NCI-H2196 (cell line): Measurements from ENCODE around the gene EPHX1.
A peak's percentile ranks its signal among the peaks of the same experiment; 100 is the strongest.

Source experiments
- DNase-seq: peaks from one replicate; lab custom pipeline; 2025; ENCODE audit not compliant: unreplicated experiment; lab: John Stamatoyannopoulos, UW

The EPHX1 gene

DNA sequence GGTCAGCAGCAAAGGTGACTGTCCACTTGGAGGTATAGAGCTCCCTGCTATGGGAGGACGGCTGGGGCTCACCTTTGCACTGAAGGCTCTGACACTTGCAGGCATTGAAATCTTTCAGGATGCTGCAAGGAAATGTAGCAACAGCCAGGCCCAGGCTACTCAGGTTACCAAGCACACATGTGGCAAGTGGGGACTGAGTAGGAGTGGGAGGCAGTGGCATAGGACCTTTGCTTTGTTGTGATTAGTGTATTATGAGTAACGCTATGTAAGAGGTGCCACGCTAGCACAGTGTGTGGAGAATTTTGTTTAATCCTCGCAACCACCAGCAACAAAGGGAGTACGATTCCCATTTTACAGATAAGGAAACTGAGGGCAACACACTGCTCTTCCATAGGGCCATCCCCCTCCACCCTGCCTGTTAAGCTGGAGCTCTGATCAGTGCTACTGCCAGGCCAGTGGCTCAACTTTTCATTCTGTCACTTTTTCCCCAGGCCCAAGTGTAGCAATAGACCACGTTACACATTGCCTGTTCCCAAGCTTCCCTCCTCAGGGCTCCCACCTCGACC, 51.0 kb downstream of the EPHX1 start:
- DNase-seq, result no peak

DNA sequence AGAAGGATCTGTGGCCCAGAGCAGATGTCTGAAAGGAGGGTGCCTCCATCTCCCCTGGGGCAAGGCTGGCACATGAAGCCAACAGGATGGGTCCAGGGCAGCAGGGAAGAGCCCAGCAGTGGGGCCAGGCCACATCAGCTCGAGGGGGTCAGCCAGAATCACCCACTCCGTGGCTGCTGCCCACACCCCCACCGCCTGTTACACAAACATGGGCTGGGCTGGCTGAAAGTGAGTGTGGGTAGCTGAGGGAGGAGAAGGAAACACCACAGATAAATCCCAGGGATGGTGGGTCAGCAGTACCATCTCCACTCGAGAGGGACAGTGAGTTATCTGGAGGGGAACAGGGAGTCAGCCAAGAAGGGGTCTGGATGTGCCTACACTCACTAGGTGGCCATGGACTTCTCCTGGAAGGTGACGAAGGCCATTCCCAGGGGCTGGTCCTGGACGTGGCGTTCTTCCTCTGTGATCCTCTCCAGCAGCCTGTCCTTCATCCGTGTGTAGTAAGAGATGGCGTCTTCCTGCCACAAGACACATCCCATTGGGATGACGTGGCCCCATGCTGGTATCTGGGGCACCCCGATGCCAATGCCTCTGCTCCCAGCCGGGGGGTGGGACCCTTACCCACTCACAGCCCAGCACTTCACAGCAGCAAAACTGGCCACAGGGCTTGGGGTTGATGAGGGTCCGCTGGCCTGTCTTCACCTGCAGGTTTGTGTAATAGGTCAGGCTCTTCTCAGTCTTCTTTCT, 52.1 kb downstream of the EPHX1 start:
- DNase-seq, result no peak

DNA sequence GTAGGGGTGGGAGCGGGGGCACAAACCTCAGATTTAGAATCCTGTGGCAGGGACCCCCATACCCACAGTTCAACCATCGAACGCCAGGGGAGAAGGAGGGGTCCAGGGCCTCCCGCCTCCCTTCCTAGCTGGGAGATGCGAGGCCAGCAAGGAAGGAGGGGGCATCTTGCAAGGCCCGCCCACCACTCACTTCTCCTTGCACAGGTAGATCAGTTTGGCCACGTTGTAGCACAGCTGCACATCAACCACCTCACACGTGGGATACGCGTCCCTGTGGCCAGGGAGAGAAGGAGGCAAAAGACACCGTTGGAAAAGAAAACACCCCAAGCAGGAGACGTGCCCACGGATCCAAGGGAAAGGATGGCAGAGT, 52.6 kb downstream of the EPHX1 start:
- no peak for DNase-seq

DNA sequence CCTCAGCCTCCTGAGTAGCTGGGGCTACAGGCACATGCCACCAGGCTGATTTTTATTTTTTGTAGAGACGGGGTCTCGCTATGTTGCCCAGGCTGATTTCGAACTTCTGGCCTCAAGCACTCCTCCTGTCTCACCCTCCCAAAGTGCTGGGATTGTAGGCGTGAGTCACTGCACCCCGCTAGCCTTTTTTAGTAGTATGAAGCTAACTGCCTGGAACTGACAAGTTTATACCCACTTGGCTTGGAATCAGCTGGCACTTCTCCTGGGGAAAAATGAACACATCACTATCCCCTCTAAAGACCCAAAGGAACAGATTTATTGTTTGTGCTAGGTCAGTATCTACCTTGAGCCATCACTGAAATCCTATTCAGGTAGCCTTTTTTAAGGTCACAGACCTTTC, 53.2 kb downstream of the EPHX1 start:
- DNase-seq, result no peak

DNA sequence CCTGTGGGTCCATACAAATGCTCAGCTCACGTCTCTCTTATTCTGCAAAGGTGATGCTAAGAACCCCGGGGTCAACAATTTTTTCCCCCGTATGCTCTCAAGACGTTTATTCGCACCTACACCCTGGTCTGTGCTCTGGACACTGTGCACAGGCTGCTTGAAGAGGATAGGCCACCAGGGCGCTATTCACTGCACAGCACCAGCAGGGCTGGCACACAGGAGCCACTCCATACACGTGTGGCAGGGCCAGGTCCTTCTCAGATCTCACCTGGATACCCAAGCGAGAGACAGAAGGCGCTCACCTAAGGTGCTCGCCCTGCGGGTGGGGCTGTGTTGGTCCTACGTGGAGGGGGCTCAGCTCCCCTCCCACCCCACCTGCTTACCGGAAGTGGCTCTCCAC, 55.6 kb downstream of the EPHX1 start:
- no peak for DNase-seq

DNA sequence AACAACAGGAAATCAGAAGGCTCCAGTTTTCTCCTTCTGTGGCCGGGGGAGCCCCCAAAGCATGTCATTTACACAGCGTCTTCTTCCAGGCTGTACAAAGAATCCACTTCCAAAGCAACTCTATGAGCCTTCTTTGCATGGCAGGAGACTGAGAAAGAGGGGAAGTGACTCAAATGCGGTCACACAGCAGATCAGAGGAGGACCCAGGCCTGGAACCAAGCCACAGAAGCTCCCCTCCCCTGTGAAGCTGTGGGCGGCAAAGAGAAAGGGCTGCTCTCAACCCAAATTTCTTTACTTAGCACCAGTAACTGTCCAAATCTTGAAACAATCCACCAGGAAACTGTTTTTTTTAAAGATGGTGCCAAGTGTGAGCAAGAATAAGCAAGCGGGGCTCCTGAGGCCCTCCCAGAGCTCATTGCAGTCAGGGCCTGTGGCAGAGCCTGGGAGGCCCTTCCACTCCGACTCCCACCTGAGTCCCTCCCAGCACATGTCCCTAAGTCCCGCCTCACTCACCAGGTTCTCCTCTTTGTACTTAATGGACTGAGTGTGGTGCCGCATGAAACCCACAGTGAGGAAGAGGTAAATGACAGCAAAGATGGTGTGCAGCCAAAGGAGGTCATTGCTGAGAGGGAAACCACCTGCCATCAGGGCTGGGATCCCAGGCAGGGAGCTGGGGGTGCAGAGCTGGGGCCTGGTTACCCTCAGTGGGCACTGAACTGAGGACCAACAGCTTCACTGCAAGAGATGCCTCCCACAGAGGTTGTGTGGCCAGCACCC, 56.3 kb downstream of the EPHX1 start:
- DNase-seq, result no peak

DNA sequence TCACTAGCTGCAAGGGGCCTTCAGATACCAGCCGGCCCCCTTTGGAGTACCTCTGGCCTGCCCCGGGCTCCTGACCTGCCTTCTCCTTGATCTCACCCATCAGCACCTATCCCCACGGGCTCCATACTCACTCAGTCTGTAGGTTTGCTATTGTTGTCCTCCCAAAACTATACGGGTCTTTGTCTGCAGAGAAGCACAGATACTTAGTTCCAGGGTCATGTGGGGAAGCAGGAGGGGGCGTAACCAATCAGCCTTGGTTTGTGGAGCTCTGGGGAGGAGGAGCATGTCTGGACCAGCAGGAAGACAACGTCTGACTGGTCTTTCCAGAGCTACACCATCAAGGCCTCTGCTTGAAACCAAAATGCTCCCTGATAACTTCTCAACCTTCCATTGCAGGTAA, 57.1 kb downstream of the EPHX1 start:
- no peak for DNase-seq

DNA sequence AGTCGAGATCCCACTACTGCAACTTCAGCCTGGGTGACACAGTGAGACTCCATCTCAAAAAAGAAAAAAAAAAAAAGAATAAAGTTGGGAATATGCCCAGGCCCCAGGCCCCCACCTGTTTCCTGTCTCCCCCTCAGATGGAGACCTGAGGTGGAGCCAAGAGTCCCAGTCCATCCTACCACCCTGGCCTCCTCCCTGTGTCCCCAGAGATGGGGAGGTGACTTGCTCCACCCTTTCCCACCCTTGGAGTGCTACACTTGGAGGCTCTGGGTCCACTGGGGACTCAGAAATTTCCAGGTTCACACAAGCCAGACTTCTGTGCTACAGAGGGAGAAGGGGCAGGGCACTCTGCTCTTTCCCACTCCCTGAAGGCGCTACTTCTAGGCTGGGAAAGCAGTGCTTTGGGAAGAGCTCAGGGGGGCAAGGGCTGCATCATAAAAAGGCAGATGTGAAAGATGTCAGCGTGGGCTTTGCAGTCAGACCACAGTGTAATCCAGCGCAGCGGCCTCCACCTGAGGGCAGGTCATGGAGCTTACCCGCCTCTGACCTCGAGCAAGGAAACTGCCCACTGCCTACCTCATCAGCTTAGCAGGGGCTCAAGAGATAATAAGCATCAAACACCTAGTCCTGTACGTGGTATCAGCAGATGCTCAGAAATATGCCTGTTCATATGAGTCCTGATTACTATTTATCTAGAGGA, 58.9 kb downstream of the EPHX1 start:
- no peak for DNase-seq

DNA sequence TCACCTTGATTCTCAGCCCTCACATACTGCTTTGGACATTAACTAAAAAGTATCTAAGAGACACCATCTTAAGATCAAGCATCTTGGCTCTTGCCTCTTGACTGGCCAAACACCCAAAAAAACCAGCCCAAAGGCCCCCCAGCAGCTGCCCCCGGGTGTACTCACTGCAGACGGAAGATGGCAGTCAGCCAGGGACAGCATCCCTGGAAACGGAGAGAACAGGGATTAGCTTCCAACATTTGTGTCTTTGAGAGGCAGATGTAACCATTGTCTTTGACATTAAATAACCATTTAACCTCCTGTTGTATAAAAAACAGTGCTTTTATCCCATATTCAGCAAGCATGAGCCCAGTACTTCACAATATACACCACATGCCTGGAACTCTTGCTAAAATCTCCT, 61.0 kb downstream of the EPHX1 start:
- no peak for DNase-seq

DNA sequence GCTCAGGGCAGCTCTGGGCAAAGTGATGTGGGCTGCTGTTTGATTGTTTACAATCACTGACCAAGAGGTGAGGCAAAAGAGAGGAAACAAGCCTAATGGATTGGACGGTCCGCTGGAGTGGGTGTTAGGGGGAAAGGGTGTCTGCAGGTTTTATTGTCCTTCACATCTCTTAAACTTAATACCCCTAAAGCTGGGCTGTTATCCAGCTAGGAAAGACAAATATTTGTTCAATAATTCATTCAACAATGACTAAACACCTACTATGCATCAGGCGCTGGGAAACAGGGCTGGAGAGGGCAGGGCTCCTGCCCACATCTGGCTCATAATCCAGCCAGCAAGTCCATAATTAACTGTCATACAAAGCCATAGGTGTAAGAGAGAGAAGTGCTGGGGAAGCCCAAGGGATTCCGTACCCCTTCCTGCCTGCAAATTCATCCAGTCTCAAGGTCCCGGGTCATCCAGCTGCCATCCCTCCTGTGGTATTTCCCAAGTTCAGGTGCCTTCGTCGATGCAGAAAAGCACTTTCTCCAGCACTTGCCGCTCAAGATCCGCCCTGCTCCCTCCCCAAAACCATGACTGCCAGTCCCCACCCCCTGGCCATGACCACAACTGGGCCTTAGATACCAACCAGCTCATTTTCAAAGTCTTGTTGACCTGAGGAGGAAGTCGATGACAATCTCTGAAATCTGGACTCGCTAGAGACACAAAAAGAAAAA, 61.6 kb downstream of the EPHX1 start:
- peak; percentile 66 for DNase-seq

DNA sequence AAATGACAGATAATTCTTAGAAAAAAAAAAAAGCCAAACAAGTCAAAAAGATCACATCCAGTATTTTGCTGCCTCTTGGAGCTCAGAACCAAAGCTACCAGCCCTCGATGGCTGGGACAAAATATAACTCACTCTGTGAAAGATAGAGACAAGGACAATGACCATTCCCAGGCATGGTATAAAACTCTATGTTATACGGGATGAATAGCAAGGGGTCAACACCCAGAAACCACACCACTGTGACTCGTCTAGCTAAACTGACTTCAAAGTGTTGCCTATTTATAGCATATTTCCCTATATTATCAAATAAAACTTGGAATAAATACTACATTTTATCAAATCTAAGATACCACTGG, 62.1 kb downstream of the EPHX1 start:
- no peak for DNase-seq

DNA sequence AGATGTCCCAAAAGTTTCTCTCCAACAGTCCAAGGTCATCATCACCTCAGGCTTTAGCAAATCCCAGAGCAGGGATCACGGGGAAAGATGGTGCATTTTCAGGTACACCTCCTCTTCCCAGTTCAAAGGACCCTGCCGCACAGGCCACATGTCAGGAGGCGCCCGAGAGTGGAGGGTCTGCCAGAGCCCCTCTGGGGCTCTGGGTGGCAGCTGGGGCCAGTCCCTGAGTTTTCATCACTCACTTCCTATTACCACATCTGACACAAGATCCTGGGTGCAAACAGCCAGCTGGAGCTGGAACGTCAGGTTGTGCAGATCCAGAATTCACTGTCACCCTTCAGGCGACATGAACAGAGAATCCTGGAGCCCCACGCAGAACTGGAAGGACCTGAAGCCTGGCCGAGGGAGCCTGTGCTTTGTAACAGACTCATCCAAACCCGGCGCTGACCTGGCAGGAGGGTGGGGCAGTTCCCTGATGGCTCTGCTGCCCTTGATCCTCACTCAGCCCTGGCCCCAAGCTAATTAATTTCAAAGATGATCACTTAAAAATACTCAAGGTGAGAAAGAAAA, 63.4 kb downstream of the EPHX1 start:
- no peak for DNase-seq

DNA sequence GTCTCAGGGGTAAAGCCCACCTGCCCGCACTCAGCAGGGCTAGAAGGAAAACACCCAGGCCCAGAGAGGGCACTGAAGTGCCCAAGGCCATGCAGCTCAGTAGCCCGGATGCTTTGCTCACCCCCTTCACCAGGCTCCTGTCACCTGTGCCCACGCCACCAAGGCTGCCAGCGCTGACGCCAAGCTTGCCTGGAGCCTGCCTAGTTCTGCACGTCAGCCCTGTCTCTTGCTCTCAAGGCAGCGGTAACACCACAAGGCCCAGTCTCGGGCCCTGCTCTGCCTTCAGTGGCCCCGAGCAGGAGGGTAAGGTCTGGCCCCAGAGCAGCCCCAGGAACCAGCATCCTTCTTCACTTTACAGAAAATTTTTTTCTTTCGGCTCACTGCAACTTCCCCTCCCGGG, 64.5 kb downstream of the EPHX1 start:
- DNase-seq, result no peak

DNA sequence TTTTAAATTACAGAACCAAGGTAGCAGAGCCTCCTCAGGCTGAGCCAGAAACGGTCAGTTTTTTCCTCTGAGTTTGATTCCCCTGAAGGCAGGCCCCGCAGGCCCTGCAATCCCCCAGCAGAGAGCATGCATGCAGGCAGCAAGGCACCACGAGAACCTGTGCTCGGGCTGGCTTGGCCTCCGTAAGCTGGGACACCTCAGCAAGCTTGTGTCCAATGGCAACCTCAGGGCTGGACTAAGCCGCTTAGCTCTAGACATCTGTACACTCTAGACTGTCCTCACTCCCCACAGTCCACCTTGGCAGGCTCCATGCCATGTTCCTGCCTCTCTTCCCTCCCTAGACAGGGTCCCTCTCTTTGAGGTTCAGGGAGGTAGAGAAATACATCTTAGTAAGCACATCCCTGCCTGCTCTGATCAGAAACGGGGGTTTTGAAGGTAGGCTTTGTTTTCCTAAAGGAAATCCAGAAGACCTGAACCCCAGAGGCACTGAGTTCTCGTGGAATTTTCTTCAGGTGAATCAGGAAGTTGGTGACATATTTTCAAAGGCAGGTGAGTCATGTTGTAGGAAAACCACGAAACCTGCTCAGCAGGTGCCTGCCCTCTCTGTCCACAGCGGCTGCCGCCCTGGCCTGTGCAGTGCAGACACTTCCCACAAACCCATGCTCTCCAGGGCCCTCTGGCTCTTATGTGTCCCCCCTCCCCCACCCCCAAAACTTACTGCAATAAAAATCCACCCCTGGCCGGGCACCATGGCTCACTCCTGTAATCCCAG, 65.3 kb downstream of the EPHX1 start:
- DNase-seq, result peak; percentile 53

DNA sequence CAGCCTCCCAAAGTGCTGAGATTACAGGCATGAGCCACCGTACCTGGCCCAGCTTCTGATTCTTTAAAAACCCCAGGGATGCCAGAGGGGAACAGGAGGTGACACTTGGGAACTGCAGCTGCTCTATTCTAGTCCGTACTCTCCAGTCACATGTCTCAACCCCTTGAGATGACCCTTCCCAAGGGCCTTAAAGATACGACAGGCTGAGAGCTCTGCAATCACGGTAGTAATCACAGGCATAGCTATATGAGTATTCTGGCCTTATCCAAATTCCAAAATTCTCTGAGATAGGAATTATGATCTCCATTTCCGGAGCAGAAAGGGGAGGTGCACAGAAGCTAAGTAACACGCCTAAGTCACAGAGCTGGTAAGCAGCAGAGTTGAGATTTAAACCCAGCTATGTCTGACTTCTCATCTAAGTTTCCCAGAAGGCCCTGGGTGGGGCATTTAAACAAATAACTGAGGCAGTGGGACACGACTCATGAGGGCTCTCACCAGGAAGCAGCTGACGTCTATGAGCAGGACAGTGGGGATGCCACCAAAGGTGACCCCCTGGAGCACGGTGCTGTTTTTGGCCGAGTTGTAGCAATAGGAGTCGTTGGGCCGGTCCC, 67.1 kb downstream of the EPHX1 start:
- no peak for DNase-seq

DNA sequence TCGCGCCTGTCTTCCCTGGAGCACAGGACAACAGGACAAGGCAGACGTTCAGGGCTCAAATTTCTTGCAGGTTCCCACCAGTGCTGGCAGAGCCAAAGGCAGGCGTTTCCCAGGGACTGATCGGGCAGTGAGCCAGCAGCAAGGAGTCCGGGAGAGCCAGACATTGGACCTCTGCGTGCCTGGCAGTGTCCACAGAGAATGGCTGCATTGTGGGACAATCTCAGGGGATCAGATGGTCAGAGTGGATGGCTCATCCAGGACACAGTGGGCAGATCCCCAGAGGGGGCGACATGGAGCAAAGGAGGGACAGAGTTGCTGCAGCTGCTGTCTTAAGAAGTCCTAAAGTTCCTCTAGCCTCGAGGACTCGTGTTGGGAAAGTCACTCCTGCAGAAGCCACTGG, 67.7 kb downstream of the EPHX1 start:
- peak; percentile 59 for DNase-seq

DNA sequence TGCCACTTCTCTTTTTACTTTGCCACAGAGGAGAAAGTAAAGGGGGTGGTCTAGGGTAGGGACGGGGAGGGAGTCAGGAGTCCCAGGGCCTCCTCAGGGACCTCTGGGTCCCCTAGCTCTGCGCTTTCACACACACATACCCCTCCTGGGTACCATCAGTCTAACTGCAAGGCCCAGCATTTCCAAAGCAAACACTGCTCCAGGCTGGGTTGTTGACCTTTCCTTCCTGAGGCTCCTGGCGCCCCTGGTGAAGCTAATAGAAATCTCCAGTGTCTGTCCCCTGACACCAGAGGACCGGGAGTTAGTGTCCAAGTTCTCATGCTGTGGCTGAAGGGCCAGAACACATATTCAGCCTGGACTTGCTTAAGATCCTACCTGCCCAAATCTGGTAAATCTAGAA, 68.4 kb downstream of the EPHX1 start:
- DNase-seq, result no peak

DNA sequence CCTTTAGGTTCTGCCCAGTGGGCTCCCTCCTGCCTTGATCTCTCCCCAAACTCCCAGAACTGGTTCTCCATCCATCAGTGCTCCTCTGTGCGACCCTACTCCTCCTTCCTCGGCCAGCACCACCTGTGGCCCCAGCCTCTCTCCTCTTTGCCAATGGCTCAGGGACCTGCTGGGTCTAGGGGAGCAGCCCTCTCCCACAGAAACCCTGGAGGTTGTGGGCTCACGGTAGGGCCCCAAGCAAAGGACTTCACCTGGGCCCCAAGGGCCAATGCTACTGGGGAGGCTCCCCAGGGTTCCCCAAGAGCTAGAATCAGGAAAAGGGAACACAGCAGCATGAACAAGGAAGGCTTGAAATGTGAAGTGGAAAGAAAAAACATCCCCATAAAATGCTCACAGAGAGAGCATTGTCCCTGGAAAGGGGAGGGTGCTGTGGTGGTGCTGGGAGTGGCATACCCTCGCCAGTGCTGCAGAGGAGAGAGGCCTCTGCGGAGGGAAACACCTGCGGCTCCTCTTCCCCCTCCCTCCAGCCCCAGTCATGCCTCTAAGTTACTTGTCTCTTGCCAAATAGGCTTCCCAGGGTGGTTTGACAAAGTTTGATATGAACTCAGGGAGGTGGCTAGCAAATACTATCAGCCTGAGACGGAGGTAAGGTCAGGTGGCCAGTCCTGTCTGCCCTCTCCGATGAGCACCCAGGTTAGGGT, 69.7 kb downstream of the EPHX1 start:
- peak; percentile 58 for DNase-seq

DNA sequence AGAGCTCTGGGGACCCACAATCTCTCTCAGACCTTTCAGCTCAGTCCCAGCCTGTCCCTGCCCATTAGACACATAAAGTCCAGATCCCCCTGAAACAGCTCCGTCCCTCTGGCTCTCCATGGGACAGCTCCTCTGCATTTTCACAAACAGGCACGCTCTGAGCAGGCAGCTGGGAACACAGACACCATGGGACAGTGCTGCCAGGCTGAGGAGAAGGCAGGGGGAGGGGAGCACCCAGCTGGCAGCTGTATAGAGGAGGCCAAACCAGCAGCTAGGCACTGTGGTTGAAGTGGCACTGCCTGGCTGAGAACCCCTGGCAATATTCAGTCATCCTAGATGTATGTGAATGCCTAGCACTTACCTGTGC, 70.3 kb downstream of the EPHX1 start:
- peak; percentile 52 for DNase-seq
